T-helper 2 cell treated with Interferon-gamma antibody and Interleukin-4, amounts not matched to agents 5 μg/mL and 100 μg/mL, for 36 hours (primary cell): ENCODE data around the gene MNAT1.

Experiments used
- DNase-seq: peaks from one replicate; pipeline ENCODE4 v3.0.0; 2021; ENCODE audit warnings: low spot score
- H3K27ac Mint-ChIP-seq: one replicate; pipeline ENCODE4 v1.8.0; 2021; ENCODE audit warnings: mild to moderate bottlenecking, mixed read lengths
- H3K27me3 Mint-ChIP-seq: one replicate; pipeline ENCODE4 v1.8.0; 2021; ENCODE audit warnings: low read depth, mixed read lengths
- H3K36me3 Mint-ChIP-seq: one replicate; pipeline ENCODE4 v1.8.0; 2021; ENCODE audit warnings: low read depth, mixed read lengths
- H3K4me1 Mint-ChIP-seq: one replicate; pipeline ENCODE4 v1.8.0; 2021; ENCODE audit warnings: low read depth, mixed read lengths
- H3K4me3 Mint-ChIP-seq: one replicate; pipeline ENCODE4 v1.8.0; 2022; ENCODE audit warnings: mild to moderate bottlenecking, moderate library complexity, mixed read lengths
- H3K9me3 Mint-ChIP-seq: one replicate; pipeline ENCODE4 v1.8.0; 2021; ENCODE audit warnings: mixed read lengths

MNAT1 gene

GRCh38 chr14:60980811-60981632, 246.5 kb downstream of the MNAT1 start, which contains the start of the genes SLC38A6 and TRMT5:
SLC38A6 (plus strand) TSS chr14:60981245; CDS start chr14:60981278, 33 bp downstream.
TRMT5 (minus strand) TSS chr14:60981079; CDS start chr14:60980973, 106 bp downstream.
- Mint-ChIP-seq H3K27me3 (no peaks in the 10 kb centered on the region), H3K27ac (no peak within 1 kb of the TSS), H3K36me3 (peaks cover 4% of the 10 kb centered on the region), H3K4me1 (peaks cover 14% of the 10 kb centered on the region), H3K9me3 (no peaks in the 10 kb centered on the region), H3K4me3 (no peak within 1 kb of the TSS)
- DNase-seq, result peak; percentile 92

GRCh38 chr14:60981633-60982455, 247.3 kb downstream of the MNAT1 start:
- Mint-ChIP-seq H3K4me1 (peaks cover 14% of the 10 kb centered on the region), H3K9me3 (no peaks in the 10 kb centered on the region), H3K27me3 (no peaks in the 10 kb centered on the region), H3K36me3 (peaks cover 5% of the 10 kb centered on the region), H3K27ac (no peak overlapping the region), H3K4me3 (no peak overlapping the region)
- DNase-seq, result no peak

GRCh38 chr14:60984196-60984595, 249.6 kb downstream of the MNAT1 start:
- Mint-ChIP-seq H3K9me3 (no peaks in the 10 kb centered on the region), H3K4me1 (peaks cover 8% of the 10 kb centered on the region), H3K27me3 (no peaks in the 10 kb centered on the region), H3K4me3 (no peak overlapping the region), H3K27ac (no peak overlapping the region), H3K36me3 (peaks cover 2% of the 10 kb centered on the region)
- no peak for DNase-seq

- Mint-ChIP-seq H3K27ac (no peak overlapping the region), H3K4me1 (peaks cover 2% of the 10 kb centered on the region), H3K4me3 (no peak overlapping the region), H3K27me3 (no peaks in the 10 kb centered on the region), H3K9me3 (no peaks in the 10 kb centered on the region), H3K36me3 (peaks cover 3% of the 10 kb centered on the region)
- DNase-seq, result no peak
Observed at GRCh38 chr14:60986500-60986899, 251.9 kb downstream of the MNAT1 start.

GRCh38 chr14:60989599-60989998, 255.0 kb downstream of the MNAT1 start:
- no peak overlapping the region for H3K27ac Mint-ChIP-seq
- no peak for DNase-seq
- no peaks in the 10 kb centered on the region for H3K9me3 Mint-ChIP-seq
- no peaks in the 10 kb centered on the region for H3K4me1 Mint-ChIP-seq
- H3K27me3 Mint-ChIP-seq, result no peaks in the 10 kb centered on the region
- H3K4me3 Mint-ChIP-seq, result no peak overlapping the region
- H3K36me3 Mint-ChIP-seq, result peaks cover 6% of the 10 kb centered on the region

- Mint-ChIP-seq H3K36me3 (peaks cover 5% of the 10 kb centered on the region), H3K4me3 (no peak overlapping the region), H3K9me3 (no peaks in the 10 kb centered on the region), H3K27me3 (no peaks in the 10 kb centered on the region), H3K27ac (no peak overlapping the region), H3K4me1 (no peaks in the 10 kb centered on the region)
- DNase-seq, result no peak
Observed at GRCh38 chr14:60998617-60999016, 264.1 kb downstream of the MNAT1 start.

- no peak for DNase-seq
- Mint-ChIP-seq H3K36me3 (peaks cover 8% of the 10 kb centered on the region), H3K27me3 (no peaks in the 10 kb centered on the region)
Observed at GRCh38 chr14:60999536-60999935, 265.0 kb downstream of the MNAT1 start.

GRCh38 chr14:61003571-61003970, 269.0 kb downstream of the MNAT1 start:
- no peak for DNase-seq
- H3K36me3 Mint-ChIP-seq, result peaks cover 4% of the 10 kb centered on the region
- no peaks in the 10 kb centered on the region for H3K4me1 Mint-ChIP-seq
- H3K9me3 Mint-ChIP-seq, result no peaks in the 10 kb centered on the region
- no peak overlapping the region for H3K27ac Mint-ChIP-seq
- no peaks in the 10 kb centered on the region for H3K27me3 Mint-ChIP-seq
- no peak overlapping the region for H3K4me3 Mint-ChIP-seq

More at GRCh38 chr14:60999536-60999935, 265.0 kb downstream of the MNAT1 start:
- Mint-ChIP-seq H3K9me3 (no peaks in the 10 kb centered on the region), H3K4me3 (no peak overlapping the region), H3K4me1 (no peaks in the 10 kb centered on the region), H3K27ac (no peak overlapping the region)

GRCh38 chr14:61019537-61019936, 285.0 kb downstream of the MNAT1 start:
- Mint-ChIP-seq H3K4me3 (no peak overlapping the region), H3K27me3 (no peaks in the 10 kb centered on the region), H3K36me3 (no peaks in the 10 kb centered on the region), H3K4me1 (no peaks in the 10 kb centered on the region), H3K9me3 (no peaks in the 10 kb centered on the region), H3K27ac (no peak overlapping the region)
- DNase-seq, result no peak
